ENCODE measurements around the gene SMARCA2. TPM values are rescaled to one million over a fixed set of nuclear protein-coding genes. Genes with fewer than 3 reads are reported as not detected.
A peak's percentile ranks its signal among the peaks of the same experiment; 100 is the strongest.

SMARCA2 gene
- total RNA-seq, 2 donors from 2014 or later: 77.4 to 115 TPM

DNA sequence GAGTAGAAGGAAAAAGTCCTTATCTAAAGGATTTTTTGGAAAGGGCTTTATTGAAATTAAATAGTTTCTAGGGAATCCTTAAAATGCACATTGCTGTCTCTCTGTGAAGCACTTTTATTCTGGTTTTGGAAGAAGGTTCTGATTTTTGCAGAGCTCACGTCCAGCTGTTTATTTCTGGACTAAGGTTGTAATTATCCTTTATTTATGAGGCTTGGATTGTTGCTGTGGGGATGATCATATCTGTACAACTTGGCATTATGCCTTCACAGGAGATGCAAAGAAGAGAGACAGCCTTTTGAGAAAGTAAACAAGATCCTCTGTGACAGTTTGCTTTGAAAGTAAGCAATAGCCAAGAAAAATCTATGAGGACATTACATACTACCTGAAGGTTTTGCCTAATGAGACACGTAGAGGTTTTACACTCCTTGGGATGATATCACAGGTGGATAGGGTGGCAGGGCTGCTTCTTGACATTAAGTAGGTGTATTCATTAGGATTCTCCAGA lies 14.6 kb downstream of the SMARCA2 start:
- intact Hi-C loops (cut with DNase I): no loop called here
- no peak for DNase-seq
- ATAC-seq: no peak

DNA sequence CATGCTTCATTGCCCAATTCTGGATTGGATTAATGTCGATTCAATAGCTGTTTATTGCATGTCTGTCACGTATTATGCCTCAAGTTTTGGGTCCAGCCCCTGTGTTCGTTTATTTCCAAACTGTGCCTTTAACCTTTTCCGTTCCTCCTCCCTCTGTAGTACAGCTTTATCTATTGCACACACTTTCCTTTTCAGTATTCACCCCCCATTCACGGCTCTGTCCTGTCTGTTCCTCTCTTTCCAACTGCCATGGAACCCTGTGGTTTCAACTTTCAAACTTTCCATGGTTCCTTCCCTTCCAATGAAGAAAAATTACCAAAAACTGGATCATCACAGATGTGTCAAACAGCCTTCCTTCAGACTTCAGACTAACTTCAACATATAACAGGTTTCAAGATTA lies 17.1 kb downstream of the SMARCA2 start:
- intact Hi-C loops (cut with DNase I): no loop called here
- DNase-seq: no peak
- no peak for ATAC-seq

DNA sequence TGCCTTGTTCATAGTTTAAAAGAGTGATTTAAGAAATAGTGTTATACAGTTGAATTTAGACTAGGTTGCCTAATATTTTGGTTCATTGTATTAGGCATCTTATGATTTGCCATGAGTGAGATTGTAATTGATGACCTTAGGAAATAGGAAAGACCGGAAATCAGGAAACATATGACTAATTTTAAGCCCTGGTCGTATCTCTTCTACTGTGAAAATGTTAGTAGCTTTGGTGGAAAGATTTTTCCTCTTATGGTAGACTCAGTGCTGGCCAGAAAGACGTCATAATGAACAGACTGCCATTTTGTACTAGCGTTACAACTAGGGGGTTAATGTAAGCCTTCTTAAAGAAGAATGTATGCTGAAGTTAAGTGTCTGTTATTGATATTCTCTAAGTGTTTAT lies 21.7 kb downstream of the SMARCA2 start:
- DNase-seq: no peak
- intact Hi-C loops (cut with DNase I): no loop called here

DNA sequence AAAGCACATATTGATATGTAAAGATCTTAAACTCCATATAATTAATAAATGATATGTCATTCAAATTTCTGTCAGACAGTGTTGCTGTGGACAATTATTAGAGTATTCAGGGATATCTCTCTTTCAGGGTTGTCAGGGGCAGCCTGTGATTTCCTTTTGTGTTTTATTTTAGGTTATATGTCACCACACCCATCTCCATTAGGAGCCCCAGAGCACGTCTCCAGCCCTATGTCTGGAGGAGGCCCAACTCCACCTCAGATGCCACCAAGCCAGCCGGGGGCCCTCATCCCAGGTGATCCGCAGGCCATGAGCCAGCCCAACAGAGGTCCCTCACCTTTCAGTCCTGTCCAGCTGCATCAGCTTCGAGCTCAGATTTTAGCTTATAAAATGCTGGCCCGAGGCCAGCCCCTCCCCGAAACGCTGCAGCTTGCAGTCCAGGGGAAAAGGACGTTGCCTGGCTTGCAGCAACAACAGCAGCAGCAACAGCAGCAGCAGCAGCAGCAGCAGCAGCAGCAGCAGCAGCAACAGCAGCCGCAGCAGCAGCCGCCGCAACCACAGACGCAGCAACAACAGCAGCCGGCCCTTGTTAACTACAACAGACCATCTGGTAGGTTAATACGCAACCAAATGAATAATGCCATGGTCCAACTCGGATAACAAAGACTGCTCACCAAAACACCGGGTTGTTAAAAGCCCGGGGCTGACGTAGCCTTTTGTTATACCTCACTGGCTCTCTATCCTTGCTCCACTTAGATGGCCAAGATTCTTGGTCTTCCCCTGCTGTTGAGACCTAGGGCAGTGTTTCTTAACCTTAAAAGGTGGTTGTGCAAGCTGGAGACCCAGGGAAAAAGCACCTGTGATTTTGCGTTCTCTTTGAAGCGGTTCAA lies 24.4 kb downstream of the SMARCA2 start:
- DNase-seq (no peak), ATAC-seq (peak in 1 of 2 donors; percentile 19)
- intact Hi-C loops (cut with DNase I): no loop called here

More for the DNA sequence above, 21.7 kb downstream of the SMARCA2 start:
- ATAC-seq: no peak

GRCh38 chr9:2040828-2041227 lies 25.7 kb downstream of the SMARCA2 start:
- no peak for ATAC-seq
- intact Hi-C loops (cut with DNase I): no loop called here
- no peak for DNase-seq

DNA sequence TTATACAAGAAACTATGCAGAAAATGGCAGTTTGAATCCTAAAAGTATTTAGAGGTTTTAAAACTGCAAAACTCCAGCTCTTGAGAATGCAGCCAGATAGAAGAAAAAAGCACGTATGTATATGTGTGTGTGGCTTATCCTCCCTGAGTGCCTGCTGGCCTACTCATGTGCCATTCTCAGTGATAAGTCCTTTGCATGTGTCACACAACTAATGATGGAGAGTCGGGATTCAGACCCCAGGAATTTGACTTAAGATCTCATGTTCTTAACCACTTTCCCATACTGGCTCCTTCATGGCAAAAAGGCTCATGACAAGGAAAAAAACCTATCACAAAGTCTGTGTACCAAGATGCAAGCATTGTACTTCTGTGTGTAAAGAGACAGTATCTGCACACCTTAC lies 26.6 kb downstream of the SMARCA2 start:
- intact Hi-C loops (cut with DNase I): no loop called here
- DNase-seq: no peak

DNA sequence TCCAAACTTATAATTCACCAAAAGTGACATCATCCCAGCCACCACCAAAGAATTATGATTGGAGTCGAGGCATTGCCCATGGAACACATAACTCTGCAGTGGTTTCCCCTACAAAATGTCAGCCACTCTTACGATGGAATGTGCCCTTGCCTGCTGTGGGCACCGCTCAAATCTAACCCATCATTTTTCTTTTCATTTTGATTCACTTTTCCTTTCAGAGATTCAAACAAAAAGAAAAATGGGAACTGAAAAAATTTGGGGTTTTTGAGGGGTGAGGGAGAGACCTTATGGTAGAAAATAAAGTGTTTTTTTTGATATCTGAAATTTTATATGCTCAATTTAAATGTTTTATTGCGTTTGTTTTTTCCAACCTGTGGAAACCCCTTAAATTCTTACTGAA lies 28.1 kb downstream of the SMARCA2 start:
- DNase-seq (no peak), ATAC-seq (no peak)
- intact Hi-C loops (cut with DNase I): no loop called here

More for the DNA sequence above, 26.6 kb downstream of the SMARCA2 start:
- ATAC-seq: no peak

GRCh38 chr9:2043881-2044462 lies 28.8 kb downstream of the SMARCA2 start:
- intact Hi-C loops (cut with DNase I): no loop called here
- ATAC-seq (no peak), DNase-seq (no peak)

- intact Hi-C loops (cut with DNase I): no loop called here
- ATAC-seq: no peak
- no peak for DNase-seq
Observed at GRCh38 chr9:2047144-2047671, 32.1 kb downstream of the SMARCA2 start.

- intact Hi-C loops (cut with DNase I): no loop called here
Observed at GRCh38 chr9:2047916-2048315, 32.8 kb downstream of the SMARCA2 start.

GRCh38 chr9:2050236-2050635 lies 35.1 kb downstream of the SMARCA2 start:
- DNase-seq (no peak), ATAC-seq (no peak)
- intact Hi-C loops (cut with DNase I): no loop called here

More at GRCh38 chr9:2047916-2048315, 32.8 kb downstream of the SMARCA2 start:
- no peak for ATAC-seq
- no peak for DNase-seq

GRCh38 chr9:2053883-2054845 lies 39.0 kb downstream of the SMARCA2 start:
- DNase-seq: peak; percentile 24
- intact Hi-C loops (cut with DNase I): no loop called here
- peak; percentile 58 to 68 for ATAC-seq

- no peak for DNase-seq
- intact Hi-C loops (cut with DNase I): no loop called here
- no peak for ATAC-seq
Observed at GRCh38 chr9:2055203-2055658, 40.1 kb downstream of the SMARCA2 start.

GRCh38 chr9:2059274-2059929 lies 44.3 kb downstream of the SMARCA2 start:
- intact Hi-C loops (cut with DNase I): no loop called here
- ATAC-seq: no peak
- DNase-seq: no peak

DNA sequence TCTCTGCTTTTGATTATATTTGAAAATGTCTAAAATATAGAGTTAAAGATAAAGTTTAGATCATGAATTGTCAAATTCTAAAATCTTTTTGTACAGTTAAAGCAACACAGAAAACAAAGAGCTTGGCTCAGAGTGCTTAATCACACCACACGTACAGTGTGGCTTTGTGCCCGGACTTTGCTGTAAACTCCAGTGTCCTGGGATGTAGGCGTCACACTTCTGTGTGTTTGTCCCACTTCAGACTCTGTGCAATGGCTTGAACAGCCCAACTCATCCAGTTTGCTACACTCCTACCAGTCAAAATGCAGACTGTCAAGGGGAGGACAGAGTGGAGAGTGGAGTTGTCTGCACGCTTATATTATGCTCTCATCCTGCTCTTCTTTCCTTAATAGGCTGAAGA lies 45.3 kb downstream of the SMARCA2 start:
- ATAC-seq: peak; percentile 75 to 92

DNA sequence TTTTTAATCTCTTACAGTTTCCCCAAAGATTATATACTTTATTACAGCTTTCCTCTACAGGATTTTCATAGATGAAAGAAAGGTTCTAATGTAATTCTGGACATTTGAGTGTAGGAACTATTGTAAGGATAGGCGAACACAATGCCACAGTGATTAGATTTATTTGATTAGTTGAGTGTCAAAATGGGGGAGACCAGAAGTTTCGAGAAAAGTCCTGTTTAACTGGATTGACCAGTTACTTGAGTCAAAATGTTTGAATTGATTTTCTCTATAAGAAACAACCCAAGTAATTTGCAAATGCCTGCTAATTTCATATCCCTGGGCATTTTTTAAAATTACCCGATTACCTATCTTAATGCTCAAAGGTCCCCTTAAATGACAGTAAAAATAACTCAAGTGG lies 50.6 kb downstream of the SMARCA2 start:
- DNase-seq (no peak), ATAC-seq (no peak)
- intact Hi-C loops (cut with DNase I): no loop called here

More for the DNA sequence above, 45.3 kb downstream of the SMARCA2 start:
- intact Hi-C loops (cut with DNase I): loop anchor here in 1 of 2 donors (2.0 kb wide), 1 partner anchor 44 kb away; no protein-coding TSS in a partner anchor
- no peak for DNase-seq

- DNase-seq (no peak), ATAC-seq (peak; percentile 25 to 38)
- intact Hi-C loops (cut with DNase I): no loop called here
Observed at GRCh38 chr9:2066312-2067273, 51.4 kb downstream of the SMARCA2 start.
